Stomach (tissue), 9 donors: Measurements from ENCODE around the gene TRIP6. TPM values are rescaled to one million over a fixed set of nuclear protein-coding genes. Genes with fewer than 3 reads are reported as not detected.
A peak's percentile ranks its signal among the peaks of the same experiment; 100 is the strongest.

Source experiments
- DNase-seq, 2 donors: peaks; one replicate each; pipeline versions ENCODE4 v3.0.0 to v3.0.0-alpha.2; 2013 to 2019
- H3K27ac ChIP-seq, 5 donors: fragments of 200-600 bp in 4 of 5; sonication (generic) in 4 of 5; one replicate each; pipeline ENCODE4 v1.5.1; 2013 to 2019; ENCODE audit warnings: mild to moderate bottlenecking in 1 of 5, moderate library complexity in 1 of 5
- H3K27me3 ChIP-seq, 3 donors: fragments of 200-600 bp; sonication (generic); one replicate each; pipeline ENCODE4 v1.5.1; 2017 to 2019; ENCODE audit warnings: mixed run types in 1 of 3
- H3K36me3 ChIP-seq, 4 donors: fragments of 200-600 bp; sonication (generic); 1 replicate in 3 of 4; 2 replicates in 1 of 4; pipeline ENCODE4 v1.5.1; 2016 to 2019
- H3K4me1 ChIP-seq, 4 donors: fragments of 200-600 bp; sonication (generic); one replicate each; pipeline ENCODE4 v1.5.1; 2016 to 2019
- H3K4me3 ChIP-seq, 4 donors: fragments of 200-600 bp; sonication (generic) in 3 of 4; one replicate each; pipeline ENCODE4 v1.5.1; 2016 to 2019; ENCODE audit warnings: mild to moderate bottlenecking in 1 of 4
- H3K9me3 ChIP-seq, 4 donors: fragments of 200-600 bp; sonication (generic); one replicate each; pipeline ENCODE4 v1.5.1; 2016 to 2019
- CTCF ChIP-seq, 7 experiments: fragments of 450-650 bp in 4 of 7; fragments of 200-600 bp in 3 of 7; sonication (generic) in 3 of 7; IDR thresholded peaks; one replicate each; pipeline ENCODE4 v1.5.1; 2016 to 2019; ENCODE audit warnings: antibody characterized with exemption in 7 of 7, control low read depth in 2 of 7, mild to moderate bottlenecking in 1 of 7
- EP300 ChIP-seq: sonication (generic); formaldehyde crosslinking; IDR thresholded peaks from one replicate; pipeline ENCODE4 v1.6.1; 2017; ENCODE audit warnings: antibody characterized with exemption
- POLR2A ChIP-seq, 4 donors: fragments of 450-650 bp; IDR thresholded peaks; one replicate each; pipeline ENCODE4 v1.6.1; 2016; ENCODE audit warnings: antibody characterized with exemption in 4 of 4, control low read depth in 2 of 4, mild to moderate bottlenecking in 1 of 4, moderate library complexity in 1 of 4
- POLR2AphosphoS5 ChIP-seq, 3 donors: sonication (generic); formaldehyde crosslinking; IDR thresholded peaks; one replicate each; pipeline ENCODE4 v1.6.1; 2016; ENCODE audit warnings: antibody characterized with exemption in 3 of 3
- WGBS, 5 donors: extraction: QIAGEN DNeasy Blood & Tissue Kit in 3 of 5; methylation state at CpG; one replicate each; pipeline versions ENCODE4 v1.1.5 to v1.1.7; 2013 to 2018; 5-methylcytosine and 5-hydroxymethylcytosine counted together
- intact Hi-C: fragments of 100-400 bp; cut with DNase I; formaldehyde crosslinking; loops from one replicate; pipeline ENCODE4 v1.15.1; 2023; ENCODE audit warnings: low total_unique reads
- polyA plus RNA-seq, 3 donors: library from polyadenylated mRNA; stranded (reverse); fragments of 200-250 nt; gene quantifications; one replicate each; pipeline ENCODE4 v1.2.3, GENCODE V29; 2013
- total RNA-seq, 5 donors: library from RNA; depleted of rRNA; stranded (reverse); fragments of >200 nt; gene quantifications; one replicate each; pipeline versions ENCODE4 v1.1.0 to v1.2.3, GENCODE V29; 2014 to 2016
- donor health status: healthy with polysubstance abuse.
- donor health status: Bipolar disorder and iron deficiency.
- donor health status: healthy.

Gene TRIP6
- total and polyA plus RNA-seq, 8 donors, result 4.7 to 50.0 (median 25.0) TPM

DNA sequence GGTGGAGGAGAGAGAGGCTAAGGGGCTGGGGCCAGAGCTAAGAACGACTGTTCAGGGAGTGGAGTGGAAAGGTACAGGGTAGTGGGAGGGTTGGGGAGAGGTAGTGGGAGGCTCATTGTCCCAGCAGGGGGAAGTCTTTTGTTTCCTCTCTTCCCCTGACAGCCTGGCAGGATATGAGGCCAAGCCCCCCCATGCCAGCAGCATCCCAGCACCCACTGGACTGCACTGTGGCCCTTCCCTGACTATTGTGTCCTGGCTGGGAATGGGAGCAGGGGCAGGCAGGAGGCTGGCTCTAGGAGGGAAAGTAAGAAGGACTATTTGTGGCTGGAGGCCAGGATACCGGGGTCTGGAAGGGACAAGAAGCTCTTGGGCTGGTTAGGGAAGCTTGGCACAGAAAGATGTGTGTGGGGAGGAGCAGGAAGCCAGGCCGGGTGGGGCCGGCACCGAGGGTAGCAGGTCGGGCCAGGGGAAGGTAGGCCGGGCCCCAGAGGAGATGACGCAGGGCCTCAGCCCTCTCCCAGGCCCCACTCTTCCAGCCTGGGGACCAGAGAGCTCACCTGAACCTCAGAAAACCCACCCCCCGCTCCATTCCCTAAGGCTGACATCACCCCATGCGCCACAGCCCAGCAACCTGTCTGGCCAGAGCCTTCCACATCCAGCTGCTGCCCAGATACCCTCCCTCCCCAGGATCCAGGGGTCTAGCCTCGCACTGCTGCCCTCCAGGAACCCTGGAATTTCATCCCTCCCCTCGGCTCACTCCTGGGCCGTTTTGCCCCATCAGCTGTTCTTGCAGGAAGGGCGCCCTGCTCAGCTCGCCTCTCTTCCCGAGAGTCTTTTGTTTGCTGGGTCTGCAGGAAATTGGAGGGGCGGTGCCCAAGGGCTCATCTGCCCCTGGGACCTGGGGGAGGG lies 31.0 kb upstream of the TRIP6 start:
- 25 to 43% (median 29%) methylated on average over 16 to 17 of the region's 17 CpGs for WGBS, 5 donors
- H3K4me3 ChIP-seq, result peak overlapping the region in 2 of 4 donors; percentile 42 to 45
- no peak for TF ChIP-seq EP300
- TF ChIP-seq POLR2AphosphoS5 (IDR thresholded peaks at IDR 0.05), result peak in 1 of 3 donors; percentile 2
- no peak for TF ChIP-seq CTCF (IDR thresholded peaks at IDR 0.05)
- H3K36me3 ChIP-seq, result no peaks in the 10 kb centered on the region
- peaks cover 13 to 34% (median 17%) of the 10 kb centered on the region in 4 donors for H3K4me1 ChIP-seq
- no peaks in the 10 kb centered on the region for H3K9me3 ChIP-seq
- peak; percentile 64 to 91 for DNase-seq
- intact Hi-C loops, result no loop called here
- H3K27ac ChIP-seq, result peak overlapping the region; percentile 73 to 89 (median 87)
- H3K27me3 ChIP-seq, result no peaks in the 10 kb centered on the region

DNA sequence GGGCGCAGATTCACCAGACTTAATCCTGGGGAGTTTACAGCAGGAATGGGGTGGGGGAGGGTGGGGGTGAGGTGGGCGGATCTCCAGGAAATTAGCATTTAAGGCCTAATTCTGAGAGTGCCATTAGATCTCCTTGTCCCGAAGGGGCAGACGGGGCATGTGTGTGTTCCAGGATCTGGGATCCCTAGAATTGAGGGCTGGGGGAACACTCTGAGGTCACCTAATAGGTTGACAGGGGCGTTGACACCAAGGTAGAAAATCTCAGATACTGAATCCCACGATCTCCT lies 30.4 kb upstream of the TRIP6 start:
- Histone ChIP-seq H3K9me3 (no peaks in the 10 kb centered on the region), H3K4me3 (peak overlapping the region; percentile 37 to 45 (median 41)), H3K36me3 (no peaks in the 10 kb centered on the region), H3K27me3 (no peaks in the 10 kb centered on the region), H3K27ac (peak overlapping the region; percentile 73 to 89 (median 87)), H3K4me1 (peaks cover 9 to 29% (median 15%) of the 10 kb centered on the region in 4 donors)
- 13 to 49% (median 35%) methylated on average over 6 of the region's 6 CpGs for WGBS, 5 donors
- DNase-seq, result peak in 1 of 2 donors; percentile 28
- intact Hi-C loops, result no loop called here
- TF ChIP-seq POLR2A (IDR thresholded peaks at IDR 0.05) (no peak), CTCF (IDR thresholded peaks at IDR 0.05) (no peak), POLR2AphosphoS5 (IDR thresholded peaks at IDR 0.05) (no peak), EP300 (no peak)

GRCh38 chr7:100837099-100837836 lies 29.9 kb upstream of the TRIP6 start:
- intact Hi-C loops, result no loop called here
- H3K27ac ChIP-seq, result peak overlapping the region; percentile 73 to 89 (median 87)
- WGBS, 5 donors, result 1 to 4% (median 3%) methylated on average over 32 to 37 of the region's 37 CpGs

More at GRCh38 chr7:100837099-100837836, 29.9 kb upstream of the TRIP6 start:
- H3K9me3 ChIP-seq, result no peaks in the 10 kb centered on the region
- H3K36me3 ChIP-seq, result no peaks in the 10 kb centered on the region
- peak; percentile 90 to 98 for DNase-seq
- peak overlapping the region; percentile 37 to 45 (median 41) for H3K4me3 ChIP-seq
- peaks cover 9 to 25% (median 14%) of the 10 kb centered on the region in 4 donors for H3K4me1 ChIP-seq
- peak; percentile 76 to 95 (median 78) for TF ChIP-seq POLR2AphosphoS5 (IDR thresholded peaks at IDR 0.05)
- TF ChIP-seq POLR2A (IDR thresholded peaks at IDR 0.05), result no peak
- TF ChIP-seq CTCF (IDR thresholded peaks at IDR 0.05), result no peak
- no peaks in the 10 kb centered on the region for H3K27me3 ChIP-seq
